IMR-90 (cell line): Measurements from ENCODE around the gene VIT. TPM values are rescaled to one million over a fixed set of nuclear protein-coding genes. Genes with fewer than 3 reads are reported as not detected.

ENCODE experiments used
- ATAC-seq: fragments of 200-7000 bp; cut with Tn5 transposase; 2 replicates; pipeline ENCODE4 v1.9.1; 2020; ENCODE audit warnings: low read depth, mild to moderate bottlenecking, moderate library complexity
- BruUV-seq: library from RNA; stranded (reverse); fragments of 400-500 nt; replicated peaks from 2 replicates; lab custom pipeline; 2021; lab: Mats Ljungman, UMichigan
- CTCF ChIA-PET: fragments of 300-600 bp; formaldehyde crosslinking; extraction: SDS; loops from one replicate; lab custom pipeline; 2021; ENCODE audit warnings: antibody characterized with exemption; lab: Yijun Ruan, JAX
- POLR2A ChIA-PET: fragments of 300-600 bp; sonication (Branson Sonifier 250); formaldehyde crosslinking; loops from one replicate; lab custom pipeline; 2022; ENCODE audit warnings: antibody characterized with exemption; ENCODE audit not compliant: unreplicated experiment; lab: Charles Lee
- DNase-seq: peaks from one replicate; pipeline ENCODE4 v3.0.0; 2013
- H2AFZ ChIP-seq: replicated peaks from 2 replicates; pipeline ENCODE3; 2013; ENCODE audit warnings: low read length, mild to moderate bottlenecking; ENCODE audit not compliant: poor library complexity
- H2AK5ac ChIP-seq: 2 replicates; pipeline ENCODE4 v1.6.1; 2013; ENCODE audit warnings: low read depth, low read length, inconsistent platforms
- H2AK9ac ChIP-seq: replicated peaks from 2 replicates; pipeline ENCODE3; 2013; ENCODE audit warnings: mild to moderate bottlenecking, low read depth, low read length, moderate library complexity; ENCODE audit not compliant: poor library complexity
- H2BK120ac ChIP-seq: 2 replicates; pipeline ENCODE4 v1.6.1; 2013; ENCODE audit warnings: low read depth, low read length, inconsistent platforms
- H2BK15ac ChIP-seq: 3 replicates; pipeline ENCODE4 v1.6.1; 2013; ENCODE audit warnings: low read depth, low read length, inconsistent platforms
- H2BK20ac ChIP-seq: 2 replicates; pipeline ENCODE4 v1.6.1; 2013; ENCODE audit warnings: low read depth, mild to moderate bottlenecking, inconsistent platforms, low read length, moderate library complexity
- H2BK5ac ChIP-seq: 2 replicates; pipeline ENCODE4 v1.6.1; 2013; ENCODE audit warnings: mild to moderate bottlenecking, low read depth, low read length, inconsistent platforms; ENCODE audit not compliant: poor library complexity, severe bottlenecking
- H3K14ac ChIP-seq: replicated peaks from 2 replicates; pipeline ENCODE4 v1.6.1; 2013; ENCODE audit warnings: low read depth, low read length, inconsistent platforms
- H3K18ac ChIP-seq: 2 replicates; pipeline ENCODE4 v1.6.1; 2013; ENCODE audit warnings: low read depth, low read length, control low read depth
- H3K23ac ChIP-seq: 2 replicates; pipeline ENCODE4 v1.6.1; 2013; ENCODE audit warnings: low read depth, low read length, inconsistent platforms
- H3K27ac ChIP-seq: 2 replicates; pipeline ENCODE4 v1.5.1; 2013; ENCODE audit warnings: mild to moderate bottlenecking, control low read depth, low read length; ENCODE audit not compliant: insufficient read depth
- H3K27me3 ChIP-seq: 2 replicates; pipeline ENCODE4 v1.6.1; 2013; ENCODE audit warnings: low read length; ENCODE audit not compliant: control insufficient read depth, insufficient read depth
- H3K36me3 ChIP-seq: 2 replicates; pipeline ENCODE4 v1.6.1; 2013; ENCODE audit warnings: low read length, mixed read lengths; ENCODE audit not compliant: control insufficient read depth, insufficient read depth
- H3K4ac ChIP-seq: 2 replicates; pipeline ENCODE4 v1.6.1; 2013; ENCODE audit warnings: low read depth, low read length, inconsistent platforms
- H3K4me1 ChIP-seq: 2 replicates; pipeline ENCODE4 v1.6.1; 2013; ENCODE audit warnings: low read length, mixed read lengths; ENCODE audit not compliant: control insufficient read depth, insufficient read depth
- H3K4me2 ChIP-seq: 2 replicates; pipeline ENCODE4 v1.6.1; 2013; ENCODE audit warnings: low read depth, mild to moderate bottlenecking, control low read depth, low read length, moderate library complexity
- H3K4me3 ChIP-seq: 2 replicates; pipeline ENCODE4 v1.5.1; 2013; ENCODE audit warnings: low read depth, mild to moderate bottlenecking, control low read depth, low read length, moderate library complexity; ENCODE audit not compliant: insufficient read depth
- H3K56ac ChIP-seq: 2 replicates; pipeline ENCODE4 v1.6.1; 2013; ENCODE audit warnings: low read length, inconsistent platforms; ENCODE audit not compliant: insufficient read depth; ENCODE audit errors: extremely low read depth
- H3K79me1 ChIP-seq, 2 experiments: 2 replicates each; pipeline ENCODE4 v1.6.1; 2013; ENCODE audit warnings: low read length in 2 of 2, inconsistent platforms in 1 of 2, low read depth in 1 of 2
- H3K9ac ChIP-seq: 2 replicates; pipeline ENCODE4 v1.6.1; 2013; ENCODE audit warnings: low read depth, low read length, control low read depth
- H3K9me1 ChIP-seq: 2 replicates; pipeline ENCODE4 v1.6.1; 2013; ENCODE audit warnings: low read length, inconsistent platforms; ENCODE audit not compliant: insufficient read depth
- H3K9me3 ChIP-seq: 2 replicates; pipeline ENCODE4 v1.6.1; 2013; ENCODE audit warnings: low read length; ENCODE audit not compliant: control insufficient read depth, insufficient read depth
- H4K20me1 ChIP-seq: 2 replicates; pipeline ENCODE4 v1.6.1; 2013; ENCODE audit warnings: low read length, inconsistent platforms; ENCODE audit not compliant: insufficient read depth
- H4K5ac ChIP-seq: 2 replicates; pipeline ENCODE4 v1.6.1; 2013; ENCODE audit warnings: mild to moderate bottlenecking, low read depth, low read length, control low read depth
- H4K8ac ChIP-seq, 2 experiments: 2 replicates each; pipeline ENCODE4 v1.6.1; 2013; ENCODE audit warnings: low read depth in 2 of 2, low read length in 2 of 2, control low read depth in 1 of 2, inconsistent platforms in 1 of 2
- H4K91ac ChIP-seq: 2 replicates; pipeline ENCODE4 v1.6.1; 2013; ENCODE audit warnings: low read depth, low read length, inconsistent platforms; ENCODE audit not compliant: insufficient read depth
- MAFK ChIP-seq: IDR thresholded peaks from 2 replicates; pipeline ENCODE4 v1.6.1; 2012; ENCODE audit warnings: low read depth, low read length, improper control_type of control experiment
- MXI1 ChIP-seq: IDR thresholded peaks from 2 replicates; pipeline ENCODE4 v1.6.1; 2012; ENCODE audit warnings: low read depth, mild to moderate bottlenecking, low read length, moderate library complexity, borderline replicate concordance
- RAD21 ChIP-seq: IDR thresholded peaks from 2 replicates; pipeline ENCODE4 v1.6.1; 2012; ENCODE audit warnings: low read length, improper control_type of control experiment
- RCOR1 ChIP-seq: IDR thresholded peaks from 2 replicates; pipeline ENCODE4 v1.6.1; 2012; ENCODE audit warnings: mild to moderate bottlenecking, low read length, improper control_type of control experiment; ENCODE audit not compliant: insufficient replicate concordance
- RFX5 ChIP-seq: IDR thresholded peaks from 2 replicates; pipeline ENCODE4 v1.8.0; 2012; ENCODE audit warnings: low read depth, mild to moderate bottlenecking, low read length, moderate library complexity
- SMC3 ChIP-seq: fragments of 150-350 bp; IDR thresholded peaks from 2 replicates; pipeline ENCODE4 v1.6.1; 2016; ENCODE audit warnings: low read depth, mild to moderate bottlenecking, antibody characterized with exemption, low read length, moderate library complexity
- WGBS, 2 experiments: methylation state at CpG; one replicate each; pipeline versions ENCODE4 v1.1.5 to v1.1.7; 2013; ENCODE audit warnings: missing lambda C conversion rate in 2 of 2; ENCODE audit not compliant: insufficient read length in 1 of 2; ENCODE audit errors: extremely low coverage in 2 of 2; 5-methylcytosine and 5-hydroxymethylcytosine counted together
- dilution Hi-C: fragments of 300-500 bp; cut with HindIII; formaldehyde crosslinking; loops from one replicate; pipeline ENCODE4 v1.14.3; 2018; ENCODE audit warnings: low sequenced_read_pairs; ENCODE audit not compliant: unreplicated experiment
- in situ Hi-C: fragments of 300-500 bp; cut with MboI; formaldehyde crosslinking; loops from 3 replicates; pipeline ENCODE4 v1.14.3; 2019; ENCODE audit warnings: low sequenced_read_pairs, inconsistent platforms, mixed read lengths
- intact Hi-C: fragments of 100-400 bp; cut with micrococcal nuclease; formaldehyde crosslinking; loops from 2 replicates; pipeline ENCODE4 v1.10.0; 2022
- polyA plus RNA-seq, 3 experiments: library from polyadenylated mRNA; depleted of rRNA; stranded (reverse); fragments of >200 nt; gene quantifications; 2 replicates each; pipeline ENCODE4 v1.2.3, GENCODE V29; 2012; ENCODE audit warnings: low replicate concordance in 1 of 3
- total RNA-seq: library from RNA; depleted of rRNA; stranded (reverse); fragments of >200 nt; gene quantifications from 2 replicates; pipeline ENCODE4 v1.2.3, GENCODE V29; 2012
- TF ChIP-seq, protein P1 (sequence below): fragments of 150-350 bp; IDR thresholded peaks from 2 replicates; pipeline ENCODE4 v1.6.1; 2016; ENCODE audit warnings: low read depth, mild to moderate bottlenecking, low read length, moderate library complexity, borderline replicate concordance

VIT gene
- total and polyA plus RNA-seq, 2 of the 4 experiments (the other 2 are of a cell fraction) = under 0.01 TPM; not detected in 1

DNA sequence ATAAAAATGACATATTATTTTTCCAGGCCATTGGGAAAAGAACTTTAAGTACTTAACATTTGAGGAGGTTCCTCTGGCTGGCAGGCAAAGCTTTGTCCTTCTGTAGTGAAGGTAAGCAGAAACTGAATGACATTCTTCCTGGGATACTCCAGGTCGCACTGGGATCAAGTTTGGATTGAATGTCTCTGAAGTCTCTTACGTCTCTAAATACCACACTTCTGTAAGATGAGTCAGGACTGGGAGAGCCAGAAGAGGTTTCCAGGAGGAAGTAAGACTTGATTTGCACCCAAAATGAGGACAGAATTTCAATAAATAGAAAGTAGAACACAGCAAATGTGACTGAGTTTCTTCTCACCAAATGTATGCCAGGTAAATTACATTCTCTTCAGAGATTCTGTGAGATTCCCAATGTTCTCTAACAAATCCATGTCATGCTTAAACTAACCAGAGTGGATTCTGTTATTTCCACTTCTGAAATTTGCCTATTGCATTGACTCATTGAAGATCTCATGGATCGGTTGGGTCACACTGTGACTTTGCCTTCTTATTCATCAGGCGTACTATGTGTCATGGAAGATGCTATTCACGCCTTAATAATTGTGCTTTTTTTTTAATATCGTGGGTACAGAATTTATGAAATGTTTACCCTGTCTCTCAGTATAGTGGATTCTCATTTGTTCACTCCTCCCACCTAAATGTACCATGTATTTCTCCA lies 25.5 kb upstream of the VIT start (continued):
- TF ChIP-seq RCOR1 = no peak
- TF ChIP-seq RAD21 = no peak
- no peak for TF ChIP-seq MXI1

DNA sequence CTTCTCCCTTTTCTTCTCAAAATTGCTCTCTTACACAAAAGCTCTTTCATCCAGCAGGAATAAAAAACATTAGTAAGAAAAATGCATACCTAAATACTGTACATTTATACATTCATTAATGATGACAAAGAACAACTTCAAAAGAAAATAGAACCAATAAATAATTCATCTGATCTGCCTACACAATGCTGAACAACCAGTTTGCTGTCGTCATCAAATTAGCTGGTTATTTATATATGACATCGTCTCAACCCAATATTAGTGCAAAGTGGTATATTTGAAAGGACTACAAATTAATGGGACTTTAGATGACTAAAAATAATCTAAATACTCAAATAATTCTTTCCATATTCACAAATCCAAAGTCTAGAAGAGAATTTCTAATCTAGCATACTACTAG lies 24.8 kb upstream of the VIT start:
- Histone ChIP-seq H2AFZ (no peak overlapping the region), H2AK9ac (no peak overlapping the region), H3K4ac (no peak overlapping the region), H4K91ac (no peak overlapping the region), H3K9me3 (no peaks in the 10 kb centered on the region), H4K20me1 (no peaks in the 10 kb centered on the region), H3K56ac (no peak overlapping the region), H2AK5ac (no peak overlapping the region), H3K14ac (no peak overlapping the region), H3K27me3 (no peaks in the 10 kb centered on the region), H3K18ac (no peak overlapping the region; the same call in 1 of the 2 replicates), H3K9ac (no peak overlapping the region), H4K8ac (no peak overlapping the region), H3K79me1 (peaks cover 0 to 5% of the 10 kb centered on the region in 2 experiments; a peak in 1 of 4 replicates), H3K9me1 (peaks cover 7% of the 10 kb centered on the region; the same call in 1 of the 2 replicates), H2BK120ac (no peak overlapping the region), H2BK15ac (no peak overlapping the region), H3K4me2 (no peak overlapping the region), H3K4me1 (peaks cover 7% of the 10 kb centered on the region; the same call in 1 of the 2 replicates), H2BK20ac (no peak overlapping the region), H4K5ac (no peak overlapping the region), H3K36me3 (no peaks in the 10 kb centered on the region), H2BK5ac (no peak overlapping the region), H3K4me3 (no peak overlapping the region), H3K27ac (no peak overlapping the region), H3K23ac (no peak overlapping the region)
- DNase-seq (no peak), ATAC-seq (no peak)
- WGBS, 2 experiments = no CpG with 5 or more reads among the region's 2 CpGs
- TF ChIP-seq SMC3 (no peak), RAD21 (no peak), MAFK (peak; percentile 46; the same call in 1 of the 2 replicates), RFX5 (no peak)
- TF ChIP-seq, protein P1, sequence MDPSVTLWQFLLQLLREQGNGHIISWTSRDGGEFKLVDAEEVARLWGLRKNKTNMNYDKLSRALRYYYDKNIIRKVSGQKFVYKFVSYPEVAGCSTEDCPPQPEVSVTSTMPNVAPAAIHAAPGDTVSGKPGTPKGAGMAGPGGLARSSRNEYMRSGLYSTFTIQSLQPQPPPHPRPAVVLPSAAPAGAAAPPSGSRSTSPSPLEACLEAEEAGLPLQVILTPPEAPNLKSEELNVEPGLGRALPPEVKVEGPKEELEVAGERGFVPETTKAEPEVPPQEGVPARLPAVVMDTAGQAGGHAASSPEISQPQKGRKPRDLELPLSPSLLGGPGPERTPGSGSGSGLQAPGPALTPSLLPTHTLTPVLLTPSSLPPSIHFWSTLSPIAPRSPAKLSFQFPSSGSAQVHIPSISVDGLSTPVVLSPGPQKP = no peak
- in situ Hi-C loops (loop anchor here (10.0 kb wide), 1 partner anchor 147 kb away; no protein-coding TSS in a partner anchor), intact Hi-C loops (loop anchor here (2.0 to 5.0 kb wide), 2 partner anchors 154 to 319 kb away; no protein-coding TSS in a partner anchor), dilution Hi-C loops (no loop called here)
- POLR2A ChIA-PET = no interaction called here
- BruUV-seq = no TSS peak
- CTCF ChIA-PET = interaction anchor here (0.6 to 1.5 kb wide), 5 partner anchors 109 to 1320 kb away, joined by 3 to 6 read pairs (median 3); no protein-coding TSS in a partner anchor
